GM23338 (cell line): Measurements from ENCODE around the gene DIAPH3. TPM values are rescaled to one million over a fixed set of nuclear protein-coding genes. Genes with fewer than 3 reads are reported as not detected.

ENCODE experiments used
- ATAC-seq: fragments of 200-7000 bp; cut with Tn5 transposase; 3 replicates; pipeline ENCODE4 v1.9.1; 2020
- DNase-seq: peaks from one replicate; pipeline ENCODE4 v3.0.0-alpha.2; 2015; ENCODE audit warnings: low spot score
- H2AFZ ChIP-seq: fragments of 200-600 bp; sonication (generic); 2 replicates; pipeline ENCODE4 v1.8.0; 2016; ENCODE audit warnings: antibody characterized with exemption, mild to moderate bottlenecking, moderate library complexity
- H3F3A ChIP-seq: fragments of 200-600 bp; sonication (generic); replicated peaks from 2 replicates; pipeline ENCODE4 v1.8.0; 2017; ENCODE audit warnings: antibody characterized with exemption, mixed run types, low read depth
- H3K27ac ChIP-seq: fragments of 200-600 bp; sonication (generic); 2 replicates; pipeline ENCODE4 v1.6.1; 2016; ENCODE audit warnings: low read depth
- H3K27me3 ChIP-seq: fragments of 200-600 bp; sonication (generic); 2 replicates; pipeline ENCODE4 v1.8.0; 2016; ENCODE audit warnings: mild to moderate bottlenecking, mixed run types, moderate library complexity; ENCODE audit not compliant: insufficient read depth
- H3K36me3 ChIP-seq: fragments of 200-600 bp; sonication (generic); 2 replicates; pipeline ENCODE4 v1.8.0; 2016; ENCODE audit warnings: mild to moderate bottlenecking; ENCODE audit not compliant: insufficient read depth
- H3K4me1 ChIP-seq: fragments of 200-600 bp; sonication (generic); 2 replicates; pipeline ENCODE4 v1.8.0; 2016; ENCODE audit warnings: mild to moderate bottlenecking, moderate library complexity; ENCODE audit not compliant: insufficient read depth
- H3K4me2 ChIP-seq: fragments of 200-600 bp; sonication (generic); 2 replicates; pipeline ENCODE4 v1.7.1; 2017; ENCODE audit warnings: mixed run types
- H3K4me3 ChIP-seq: fragments of 200-600 bp; sonication (generic); 2 replicates; pipeline ENCODE4 v1.6.1; 2016; ENCODE audit warnings: mixed run types
- H3K79me2 ChIP-seq: fragments of 200-600 bp; sonication (generic); replicated peaks from 2 replicates; pipeline ENCODE4 v1.8.0; 2017; ENCODE audit warnings: mild to moderate bottlenecking; ENCODE audit not compliant: insufficient read depth
- H3K9me2 ChIP-seq: fragments of 200-600 bp; sonication (generic); 2 replicates; pipeline ENCODE4 v1.8.0; 2017; ENCODE audit not compliant: insufficient read depth
- H4K20me1 ChIP-seq: fragments of 200-600 bp; sonication (generic); replicated peaks from 2 replicates; pipeline ENCODE4 v1.8.0; 2017; ENCODE audit warnings: mild to moderate bottlenecking; ENCODE audit not compliant: insufficient read depth
- H3K27ac Mint-ChIP-seq: 2 replicates; pipeline ENCODE4 v1.8.0; 2020; ENCODE audit warnings: inconsistent platforms, mild to moderate bottlenecking, moderate library complexity, mixed read lengths
- H3K27me3 Mint-ChIP-seq: 3 replicates; pipeline ENCODE4 v1.8.0; 2022; ENCODE audit warnings: low read depth, mild to moderate bottlenecking, moderate library complexity, mixed read lengths, inconsistent platforms; ENCODE audit not compliant: insufficient read depth, poor library complexity
- H3K36me3 Mint-ChIP-seq: 3 replicates; pipeline ENCODE4 v1.8.0; 2021; ENCODE audit warnings: low read depth, mild to moderate bottlenecking, inconsistent platforms, moderate library complexity, mixed read lengths
- H3K4me1 Mint-ChIP-seq: 3 replicates; pipeline ENCODE4 v1.8.0; 2020; ENCODE audit warnings: mild to moderate bottlenecking, inconsistent platforms, mixed read lengths
- H3K4me3 Mint-ChIP-seq: 3 replicates; pipeline ENCODE4 v1.8.0; 2021; ENCODE audit warnings: moderate library complexity, mild to moderate bottlenecking, inconsistent platforms, mixed read lengths
- H3K9me3 Mint-ChIP-seq: 3 replicates; pipeline ENCODE4 v1.8.0; 2020; ENCODE audit warnings: moderate library complexity, mild to moderate bottlenecking, inconsistent platforms, mixed read lengths
- CREB1 ChIP-seq: fragments of 250-450 bp; sonication (Bioruptor Pico); IDR thresholded peaks from 2 replicates; pipeline ENCODE4 v1.5.0; 2020; ENCODE audit warnings: low read depth, mild to moderate bottlenecking, moderate library complexity
- ETS1 ChIP-seq: IDR thresholded peaks from 2 replicates; pipeline ENCODE4 v1.6.1; 2016; ENCODE audit warnings: antibody characterized with exemption
- EZH2 ChIP-seq: fragments of 200-600 bp; sonication (generic); IDR thresholded peaks from one replicate; pipeline ENCODE4 v1.8.0; 2017; ENCODE audit warnings: antibody characterized with exemption, mild to moderate bottlenecking, low read depth; ENCODE audit not compliant: unreplicated experiment
- EZH2phosphoT487 ChIP-seq: fragments of 200-600 bp; sonication (generic); IDR thresholded peaks from one replicate; pipeline ENCODE4 v1.8.1; 2018; ENCODE audit warnings: antibody characterized with exemption; ENCODE audit not compliant: unreplicated experiment
- JUNB ChIP-seq: IDR thresholded peaks from one replicate; pipeline ENCODE4 v1.6.1; 2016; ENCODE audit warnings: antibody characterized with exemption; ENCODE audit not compliant: unreplicated experiment
- NANOG ChIP-seq: IDR thresholded peaks from 2 replicates; pipeline ENCODE4 v1.6.1; 2016; ENCODE audit warnings: antibody characterized with exemption, borderline replicate concordance
- POLR2AphosphoS5 ChIP-seq: IDR thresholded peaks from 2 replicates; pipeline ENCODE4 v1.6.1; 2016; ENCODE audit warnings: antibody characterized with exemption, low read depth
- REST ChIP-seq: IDR thresholded peaks from one replicate; pipeline ENCODE4 v1.6.1; 2018; ENCODE audit warnings: antibody characterized with exemption; ENCODE audit not compliant: unreplicated experiment
- STAT1 ChIP-seq: IDR thresholded peaks from one replicate; pipeline ENCODE4 v1.6.1; 2016; ENCODE audit warnings: antibody characterized with exemption; ENCODE audit not compliant: unreplicated experiment
- ZNF114 ChIP-seq: fragments of 250-450 bp; sonication (Bioruptor Pico); IDR thresholded peaks from 2 replicates; pipeline ENCODE4 v1.5.0; 2020; ENCODE audit warnings: mild to moderate bottlenecking, moderate library complexity
- ZNF331 ChIP-seq: fragments of 250-450 bp; sonication (Bioruptor Pico); IDR thresholded peaks from 2 replicates; pipeline ENCODE4 v1.5.0; 2020; ENCODE audit warnings: low read depth, mild to moderate bottlenecking, moderate library complexity
- ZNF462 ChIP-seq: fragments of 250-450 bp; sonication (Bioruptor Pico); IDR thresholded peaks from 2 replicates; pipeline ENCODE4 v1.5.0; 2020; ENCODE audit warnings: mild to moderate bottlenecking, moderate library complexity
- polyA plus RNA-seq: library from polyadenylated mRNA; unstranded; fragments of >200 nt; fragmentation: Nextera tagmentation; extraction: Ambion mirVana; gene quantifications from 2 replicates; pipeline ENCODE4 v1.2.1, GENCODE V29; 2016
- total RNA-seq: library from RNA; depleted of rRNA; stranded (reverse); fragments of >200 nt; shearing (Covaris generic); gene quantifications from 2 replicates; pipeline ENCODE4 v1.2.3, GENCODE V29; 2014
- TF ChIP-seq, protein P1 (sequence below), 2 experiments: fragments of 200-600 bp in 1 of 2; sonication (generic) in 1 of 2; conservative IDR thresholded peaks; 2 replicates each; pipeline versions ENCODE4 v1.5.1 to v1.6.1; 2016 to 2017; ENCODE audit warnings: antibody characterized with exemption in 2 of 2, low read depth in 2 of 2, mild to moderate bottlenecking in 2 of 2, moderate library complexity in 1 of 2

Gene DIAPH3
- total and polyA plus RNA-seq, 2 experiments from 2014 or later = 23.4 to 30.2 TPM

- Histone ChIP-seq H3F3A (no peaks in the 10 kb centered on the region), H3K4me1 (no peaks in the 10 kb centered on the region), H3K9me2 (no peaks in the 10 kb centered on the region), H2AFZ (no peak overlapping the region), H3K79me2 (no peaks in the 10 kb centered on the region), H3K4me3 (no peak overlapping the region), H3K36me3 (no peaks in the 10 kb centered on the region), H3K27ac (no peak overlapping the region), H3K4me2 (no peak overlapping the region), H3K27me3 (no peaks in the 10 kb centered on the region), H4K20me1 (no peaks in the 10 kb centered on the region)
- no peak for DNase-seq
- H3K36me3 Mint-ChIP-seq = no peaks in the 10 kb centered on the region
- H3K27me3 Mint-ChIP-seq = no peaks in the 10 kb centered on the region
- TF ChIP-seq ZNF331 (CRISPR knock-in tag) (no peak), ETS1 (no peak), ZNF462 (CRISPR knock-in tag) (no peak), NANOG (no peak), EZH2 (no peak), CREB1 (no peak), STAT1 (no peak), ZNF114 (CRISPR knock-in tag) (no peak), EZH2phosphoT487 (no peak), REST (no peak), POLR2AphosphoS5 (no peak), JUNB (no peak)
- TF ChIP-seq, protein P1, sequence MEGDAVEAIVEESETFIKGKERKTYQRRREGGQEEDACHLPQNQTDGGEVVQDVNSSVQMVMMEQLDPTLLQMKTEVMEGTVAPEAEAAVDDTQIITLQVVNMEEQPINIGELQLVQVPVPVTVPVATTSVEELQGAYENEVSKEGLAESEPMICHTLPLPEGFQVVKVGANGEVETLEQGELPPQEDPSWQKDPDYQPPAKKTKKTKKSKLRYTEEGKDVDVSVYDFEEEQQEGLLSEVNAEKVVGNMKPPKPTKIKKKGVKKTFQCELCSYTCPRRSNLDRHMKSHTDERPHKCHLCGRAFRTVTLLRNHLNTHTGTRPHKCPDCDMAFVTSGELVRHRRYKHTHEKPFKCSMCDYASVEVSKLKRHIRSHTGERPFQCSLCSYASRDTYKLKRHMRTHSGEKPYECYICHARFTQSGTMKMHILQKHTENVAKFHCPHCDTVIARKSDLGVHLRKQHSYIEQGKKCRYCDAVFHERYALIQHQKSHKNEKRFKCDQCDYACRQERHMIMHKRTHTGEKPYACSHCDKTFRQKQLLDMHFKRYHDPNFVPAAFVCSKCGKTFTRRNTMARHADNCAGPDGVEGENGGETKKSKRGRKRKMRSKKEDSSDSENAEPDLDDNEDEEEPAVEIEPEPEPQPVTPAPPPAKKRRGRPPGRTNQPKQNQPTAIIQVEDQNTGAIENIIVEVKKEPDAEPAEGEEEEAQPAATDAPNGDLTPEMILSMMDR (conservative IDR thresholded peaks at IDR 0.05; ENCODE audit: low read depth in 2 of 2) = no peak
- H3K4me3 Mint-ChIP-seq = no peak overlapping the region
- H3K27ac Mint-ChIP-seq = no peak overlapping the region
- no peak for ATAC-seq
- H3K4me1 Mint-ChIP-seq = peaks cover 6% of the 10 kb centered on the region; the same call in 2 of the 3 replicates
- no peaks in the 10 kb centered on the region for H3K9me3 Mint-ChIP-seq
Observed at GRCh38 chr13:59880468-59880867, 283.3 kb downstream of the DIAPH3 start.
